Uterus (tissue), 4 donors: Measurements from ENCODE around the gene MYH10. TPM values are rescaled to one million over a fixed set of nuclear protein-coding genes. Genes with fewer than 3 reads are reported as not detected.

Experiments
- DNase-seq, 2 donors: peaks; one replicate each; pipeline ENCODE4 v3.0.0-alpha.2; 2019 to 2020
- H3K27ac ChIP-seq, 2 donors: fragments of 200-600 bp; sonication (generic); 1 replicate in 1 of 2; 2 replicates in 1 of 2; pipeline ENCODE4 v1.5.1; 2016 to 2018
- H3K27me3 ChIP-seq, 2 donors: fragments of 200-600 bp; sonication (generic); one replicate each; pipeline ENCODE4 v1.5.1; 2018 to 2019; ENCODE audit warnings: control low read depth in 1 of 2
- H3K36me3 ChIP-seq, 2 donors: fragments of 200-600 bp; sonication (generic); one replicate each; pipeline ENCODE4 v1.5.1; 2019; ENCODE audit warnings: control low read depth in 1 of 2
- H3K4me1 ChIP-seq, 2 donors: fragments of 200-600 bp; sonication (generic); one replicate each; pipeline ENCODE4 v1.5.1; 2018 to 2019; ENCODE audit warnings: control low read depth in 1 of 2
- H3K4me3 ChIP-seq, 2 donors: fragments of 200-600 bp; sonication (generic); 1 replicate in 1 of 2; 2 replicates in 1 of 2; pipeline ENCODE4 v1.5.1; 2018 to 2019; ENCODE audit warnings: mild to moderate bottlenecking in 1 of 2
- H3K9me3 ChIP-seq, 2 donors: fragments of 200-600 bp; sonication (generic); one replicate each; pipeline ENCODE4 v1.5.1; 2019; ENCODE audit warnings: control low read depth in 1 of 2
- CTCF ChIP-seq, 4 experiments: fragments of 200-600 bp in 2 of 4; fragments of 450-650 bp in 2 of 4; sonication (generic) in 2 of 4; IDR thresholded peaks; one replicate each; pipeline ENCODE4 v1.5.1; 2016 to 2019; ENCODE audit warnings: antibody characterized with exemption in 4 of 4, mild to moderate bottlenecking in 2 of 4, moderate library complexity in 1 of 4
- POLR2A ChIP-seq, 2 donors: fragments of 450-650 bp; IDR thresholded peaks; one replicate each; pipeline ENCODE4 v1.6.1; 2016; ENCODE audit warnings: antibody characterized with exemption in 2 of 2, mild to moderate bottlenecking in 1 of 2, moderate library complexity in 1 of 2
- intact Hi-C: fragments of 100-400 bp; cut with DNase I; formaldehyde crosslinking; loops from one replicate; pipeline ENCODE4 v1.15.1; 2023; ENCODE audit warnings: low total_unique reads
- total RNA-seq, 4 donors: library from RNA; depleted of rRNA in 3 of 4; stranded (reverse); fragments of >200 nt in 3 of 4; gene quantifications; one replicate each; pipeline versions ENCODE4 v1.1.0 to v1.2.4, GENCODE V29; 2014 to 2023
- donor health status: DM: yes; HTN: yes; CAD: no.

The MYH10 gene
- total RNA-seq, 4 donors from 2014 or later: 39.1 to 229 (median 65.0) TPM

- intact Hi-C loops: no loop called here
- Histone ChIP-seq H3K4me3 (no peak overlapping the region), H3K27ac (no peak overlapping the region), H3K36me3 (no peaks in the 10 kb centered on the region), H3K9me3 (no peaks in the 10 kb centered on the region), H3K4me1 (no peaks in the 10 kb centered on the region), H3K27me3 (no peaks in the 10 kb centered on the region)
- DNase-seq: no peak
- TF ChIP-seq CTCF (IDR thresholded peaks at IDR 0.05) (no peak), POLR2A (IDR thresholded peaks at IDR 0.05) (no peak)
These were observed 20.0 kb downstream of the MYH10 start for GRCh38 chr17:8610558-8610957.

GRCh38 chr17:8609910-8610309 is 20.6 kb downstream of the MYH10 start:
- no peak overlapping the region for H3K4me3 ChIP-seq
- no peak for DNase-seq
- H3K27ac ChIP-seq: no peak overlapping the region
- intact Hi-C loops: no loop called here
- H3K9me3 ChIP-seq: no peaks in the 10 kb centered on the region
- no peaks in the 10 kb centered on the region for H3K4me1 ChIP-seq
- TF ChIP-seq POLR2A (IDR thresholded peaks at IDR 0.05) (no peak), CTCF (IDR thresholded peaks at IDR 0.05) (no peak)
- H3K36me3 ChIP-seq: no peaks in the 10 kb centered on the region
- H3K27me3 ChIP-seq: no peaks in the 10 kb centered on the region

GRCh38 chr17:8608001-8608400 is 22.5 kb downstream of the MYH10 start:
- DNase-seq: no peak

GRCh38 chr17:8606401-8606800 is 24.1 kb downstream of the MYH10 start:
- no peak overlapping the region for H3K27ac ChIP-seq
- H3K27me3 ChIP-seq: no peaks in the 10 kb centered on the region
- no peaks in the 10 kb centered on the region for H3K9me3 ChIP-seq
- no peaks in the 10 kb centered on the region for H3K4me1 ChIP-seq
- intact Hi-C loops: no loop called here
- H3K36me3 ChIP-seq: no peaks in the 10 kb centered on the region
- TF ChIP-seq POLR2A (IDR thresholded peaks at IDR 0.05) (no peak), CTCF (IDR thresholded peaks at IDR 0.05) (no peak)
- no peak overlapping the region for H3K4me3 ChIP-seq
- no peak for DNase-seq

More at GRCh38 chr17:8608001-8608400, 22.5 kb downstream of the MYH10 start:
- H3K9me3 ChIP-seq: no peaks in the 10 kb centered on the region
- no peak overlapping the region for H3K4me3 ChIP-seq
- intact Hi-C loops: no loop called here
- no peak overlapping the region for H3K27ac ChIP-seq
- TF ChIP-seq POLR2A (IDR thresholded peaks at IDR 0.05): no peak
- TF ChIP-seq CTCF (IDR thresholded peaks at IDR 0.05): no peak
- no peaks in the 10 kb centered on the region for H3K4me1 ChIP-seq
- no peaks in the 10 kb centered on the region for H3K27me3 ChIP-seq
- no peaks in the 10 kb centered on the region for H3K36me3 ChIP-seq

GRCh38 chr17:8602679-8603078 is 27.8 kb downstream of the MYH10 start:
- Histone ChIP-seq H3K27me3 (no peaks in the 10 kb centered on the region), H3K9me3 (no peaks in the 10 kb centered on the region), H3K4me1 (no peaks in the 10 kb centered on the region), H3K4me3 (no peak overlapping the region), H3K27ac (no peak overlapping the region), H3K36me3 (no peaks in the 10 kb centered on the region)
- TF ChIP-seq CTCF (IDR thresholded peaks at IDR 0.05): no peak
- no peak for TF ChIP-seq POLR2A (IDR thresholded peaks at IDR 0.05)
- intact Hi-C loops: no loop called here
- no peak for DNase-seq
